MM.1S (cell line): Measurements from ENCODE around the gene KIN.

Experiments
- EZH2 ChIP-seq: fragments of 300-600 bp; sonication (generic); optimal IDR thresholded peaks from 2 replicates; pipeline ENCODE3; 2017; ENCODE audit warnings: low read depth, mild to moderate bottlenecking, antibody characterized with exemption, low read length, mixed read lengths
- EZH2phosphoT487 ChIP-seq: fragments of 300-600 bp; sonication (generic); IDR thresholded peaks from 2 replicates; pipeline ENCODE4 v1.6.1; 2018; ENCODE audit warnings: antibody characterized with exemption, low read length
- TF ChIP-seq, protein P1 (sequence below): fragments of 300-600 bp; sonication (generic); IDR thresholded peaks from 2 replicates; pipeline ENCODE4 v1.5.1; 2016; ENCODE audit warnings: antibody characterized with exemption, low read length, mixed read lengths

DNA sequence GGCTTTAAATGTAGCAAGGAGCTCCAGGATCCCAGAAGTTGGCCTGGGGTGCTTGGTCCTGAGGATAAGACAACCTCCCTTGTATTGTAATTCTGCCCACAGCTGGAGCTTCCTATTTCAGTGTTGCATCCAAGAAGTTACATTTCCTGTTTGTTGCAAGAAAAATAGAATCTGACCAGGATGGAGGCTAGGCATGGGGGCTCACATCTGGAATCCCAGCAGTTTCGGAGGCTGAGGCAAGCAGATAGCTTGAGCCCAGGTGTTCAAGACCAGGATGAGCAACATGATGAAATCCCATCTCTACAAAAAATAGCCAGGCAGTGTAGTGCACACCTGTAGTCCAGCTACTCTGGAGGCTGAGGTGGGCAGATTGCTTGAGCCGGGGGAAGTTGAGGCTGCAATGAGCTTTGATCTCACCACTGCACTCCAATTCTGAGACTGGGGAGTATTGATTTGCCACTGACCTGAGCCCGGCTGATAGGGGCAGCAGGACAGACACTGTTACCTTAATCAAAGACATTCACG is 85.4 kb downstream of the KIN start:
- TF ChIP-seq, protein P1, sequence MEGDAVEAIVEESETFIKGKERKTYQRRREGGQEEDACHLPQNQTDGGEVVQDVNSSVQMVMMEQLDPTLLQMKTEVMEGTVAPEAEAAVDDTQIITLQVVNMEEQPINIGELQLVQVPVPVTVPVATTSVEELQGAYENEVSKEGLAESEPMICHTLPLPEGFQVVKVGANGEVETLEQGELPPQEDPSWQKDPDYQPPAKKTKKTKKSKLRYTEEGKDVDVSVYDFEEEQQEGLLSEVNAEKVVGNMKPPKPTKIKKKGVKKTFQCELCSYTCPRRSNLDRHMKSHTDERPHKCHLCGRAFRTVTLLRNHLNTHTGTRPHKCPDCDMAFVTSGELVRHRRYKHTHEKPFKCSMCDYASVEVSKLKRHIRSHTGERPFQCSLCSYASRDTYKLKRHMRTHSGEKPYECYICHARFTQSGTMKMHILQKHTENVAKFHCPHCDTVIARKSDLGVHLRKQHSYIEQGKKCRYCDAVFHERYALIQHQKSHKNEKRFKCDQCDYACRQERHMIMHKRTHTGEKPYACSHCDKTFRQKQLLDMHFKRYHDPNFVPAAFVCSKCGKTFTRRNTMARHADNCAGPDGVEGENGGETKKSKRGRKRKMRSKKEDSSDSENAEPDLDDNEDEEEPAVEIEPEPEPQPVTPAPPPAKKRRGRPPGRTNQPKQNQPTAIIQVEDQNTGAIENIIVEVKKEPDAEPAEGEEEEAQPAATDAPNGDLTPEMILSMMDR: no peak
- no peak for TF ChIP-seq EZH2phosphoT487
- TF ChIP-seq EZH2: no peak
